HG02840 (cell line): ENCODE measurements around the gene EMX2.
"Not testable (repeated sequence)": the region's sequence is repeated elsewhere in the genome, so short reads cannot be mapped to it uniquely, and the experiment has no call there.

Experiments used
- ATAC-seq: cut with Tn5 transposase; IDR thresholded peaks from one replicate; pipeline ENCODE4 v1.9.1; 2021; ENCODE audit warnings: mild to moderate bottlenecking, moderate library complexity, moderate number of reproducible peaks; ENCODE audit not compliant: unreplicated experiment, low FRiP score

EMX2 gene

DNA sequence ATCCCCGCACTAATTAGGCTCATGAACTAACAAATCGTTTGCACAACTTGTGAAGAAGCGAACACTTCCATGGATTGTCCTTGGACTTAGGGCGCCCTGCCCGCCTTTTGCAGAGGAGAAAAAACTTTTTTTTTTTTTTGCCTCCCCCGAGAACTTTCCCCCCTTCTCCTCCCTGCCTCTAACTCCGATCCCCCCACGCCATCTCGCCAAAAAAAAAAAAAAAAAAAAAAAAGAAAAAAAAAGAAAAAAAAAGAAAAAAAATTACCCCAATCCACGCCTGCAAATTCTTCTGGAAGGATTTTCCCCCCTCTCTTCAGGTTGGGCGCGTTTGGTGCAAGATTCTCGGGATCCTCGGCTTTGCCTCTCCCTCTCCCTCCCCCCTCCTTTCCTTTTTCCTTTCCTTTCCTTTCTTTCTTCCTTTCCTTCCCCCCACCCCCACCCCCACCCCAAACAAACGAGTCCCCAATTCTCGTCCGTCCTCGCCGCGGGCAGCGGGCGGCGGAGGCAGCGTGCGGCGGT is at the start of gene EMX2:
Gene EMX2 (plus strand): TSS at position 41 of the 519 bp plus-strand sequence. CDS start 522 bp downstream, outside the sequence.
- no peak for ATAC-seq

DNA sequence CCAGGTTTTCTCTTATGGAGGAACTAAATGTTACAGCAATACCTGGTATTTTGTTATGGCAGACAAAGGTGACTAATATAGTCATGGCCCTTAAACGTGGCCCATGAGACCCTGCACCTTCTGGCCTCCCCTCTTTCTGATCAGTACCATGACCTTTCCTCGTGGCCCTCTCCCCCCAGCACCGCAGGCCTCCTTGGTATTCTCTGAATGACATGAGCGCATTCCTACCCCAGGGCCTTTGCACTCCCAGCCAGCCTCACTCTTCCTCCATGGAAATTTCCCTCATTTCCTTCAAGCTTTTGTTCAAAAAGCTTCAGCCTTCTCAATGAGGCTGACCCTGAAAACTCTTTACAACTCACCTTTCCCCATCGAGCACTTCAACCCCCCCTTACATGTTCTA is 46.5 kb upstream of the EMX2 start:
- ATAC-seq, result no peak

DNA sequence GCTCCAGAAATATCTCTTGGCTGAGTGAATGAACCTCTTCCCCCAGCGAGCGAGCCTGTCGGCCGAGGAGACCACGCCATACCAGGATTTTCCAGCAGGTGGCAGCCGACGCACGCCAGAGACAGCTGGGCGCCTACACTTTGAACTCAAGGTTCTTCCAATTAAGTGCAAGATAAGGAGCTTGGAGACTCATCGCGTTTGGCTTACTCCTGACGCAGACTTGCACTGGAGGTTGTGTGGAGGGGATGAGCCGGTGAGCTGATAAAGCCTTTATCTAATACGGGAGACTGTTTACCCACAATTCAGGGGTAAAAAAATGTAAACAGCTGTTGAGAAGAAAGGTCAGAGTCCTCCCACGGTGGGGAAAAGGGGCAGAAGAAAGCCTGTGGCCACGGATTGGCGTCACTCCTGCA is 45.9 kb upstream of the EMX2 start:
- ATAC-seq, result no peak

DNA sequence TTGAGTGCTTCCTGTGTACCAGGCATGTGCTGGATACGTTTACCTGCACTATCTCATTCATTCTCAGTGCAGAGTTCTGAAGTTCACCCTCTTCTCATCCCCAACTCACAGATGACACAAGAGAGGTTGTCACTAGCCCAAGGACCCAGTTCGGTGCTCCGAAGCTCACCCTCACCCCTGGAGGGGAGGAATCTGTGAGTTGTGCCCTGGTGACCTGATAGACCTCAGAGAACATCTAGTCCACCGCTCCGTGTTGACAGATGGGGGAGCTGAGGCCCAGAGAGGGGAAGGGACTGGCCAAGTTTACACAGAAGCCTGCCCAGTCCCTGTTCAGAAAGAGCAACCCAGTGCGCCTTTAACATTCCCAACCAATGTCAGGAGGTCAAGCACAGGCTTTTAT is 44.8 kb upstream of the EMX2 start:
- no peak for ATAC-seq

DNA sequence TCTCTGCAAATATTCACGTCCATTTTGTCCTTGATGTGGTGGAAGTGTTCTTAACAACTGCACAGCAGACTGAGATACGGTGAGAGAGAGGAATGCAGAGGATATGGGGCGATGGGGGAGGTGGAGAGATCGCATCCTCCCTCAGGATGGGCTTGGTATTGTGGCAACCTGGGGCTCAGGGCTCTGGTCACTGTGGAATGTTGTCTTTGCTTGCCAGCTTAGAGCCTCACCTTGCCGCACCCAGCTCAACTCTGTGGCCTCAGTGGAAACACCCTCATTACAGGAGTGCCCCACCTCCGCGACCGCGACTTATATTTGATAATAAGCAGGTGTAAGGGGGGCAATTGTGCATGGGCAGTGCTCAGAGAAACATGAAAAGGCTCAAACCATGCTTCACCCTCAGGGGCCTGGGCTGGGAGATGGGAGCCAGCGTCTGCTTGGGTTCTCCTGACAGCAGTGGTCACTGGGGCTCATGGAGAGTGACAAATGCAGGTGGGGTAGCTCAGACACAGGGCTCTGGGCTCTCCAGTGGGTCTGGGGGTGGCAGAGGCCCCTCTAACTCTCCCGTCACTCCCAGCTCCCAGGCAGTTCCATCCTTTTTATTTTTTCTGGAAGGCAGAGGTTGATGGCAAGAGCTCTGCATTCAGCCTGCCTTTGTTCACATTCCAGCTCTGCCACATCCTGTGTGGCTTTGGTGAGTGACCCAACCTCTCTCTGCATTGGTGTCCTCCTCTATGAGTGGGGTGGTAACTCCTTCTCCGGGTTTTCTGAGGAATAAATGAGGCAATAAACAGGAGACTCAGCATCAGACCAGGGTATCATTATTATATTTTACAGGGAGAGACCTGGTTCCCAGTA is 43.1 kb upstream of the EMX2 start:
- ATAC-seq, result no peak

DNA sequence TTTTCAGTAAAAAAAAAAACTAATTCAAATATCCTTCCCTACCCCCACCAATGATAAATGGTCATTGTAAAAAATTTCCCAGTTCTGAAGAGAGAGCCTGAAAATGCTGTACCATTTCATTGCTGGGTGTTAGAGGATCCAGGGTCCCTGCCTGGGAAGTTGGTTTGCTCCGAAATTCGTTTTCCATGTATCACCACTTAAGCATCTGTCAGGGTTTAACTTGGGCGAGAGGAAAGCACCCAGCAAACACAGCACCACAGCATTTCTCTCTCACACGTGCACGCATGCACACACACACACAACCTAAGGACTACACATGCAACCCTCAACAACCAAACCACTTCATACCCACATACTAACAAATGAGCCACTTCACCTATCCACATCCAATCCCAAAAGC is 42.1 kb upstream of the EMX2 start:
- ATAC-seq, result no peak

DNA sequence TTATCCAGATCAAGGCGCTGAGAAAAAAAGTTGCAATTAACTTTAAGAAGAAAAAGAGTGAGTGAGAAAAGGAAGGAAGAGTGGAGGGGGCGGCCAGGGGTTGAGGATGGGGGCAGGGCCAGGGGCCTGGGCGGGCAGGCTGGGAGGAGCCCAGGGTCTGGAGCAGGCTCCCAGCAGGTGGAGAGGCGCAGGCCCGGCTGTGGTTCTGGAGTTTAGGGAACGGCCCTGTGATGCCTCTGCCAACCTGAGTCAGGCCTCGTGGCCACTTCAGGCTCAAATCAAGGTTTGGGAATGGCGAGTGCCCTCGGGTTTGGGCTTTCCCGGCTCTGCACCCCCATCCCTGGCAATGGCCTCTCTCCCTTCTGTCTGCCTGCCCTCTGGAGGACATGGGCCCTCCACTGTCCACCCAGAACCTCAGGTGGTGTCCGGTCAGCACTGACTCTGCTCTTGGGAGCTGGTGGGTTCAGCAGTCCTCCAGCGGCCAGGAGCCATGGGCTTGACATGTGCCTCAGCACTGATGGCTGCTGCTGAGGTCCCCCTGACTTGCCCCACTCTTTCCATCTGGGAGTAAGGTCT is 41.0 kb upstream of the EMX2 start:
- no peak for ATAC-seq

DNA sequence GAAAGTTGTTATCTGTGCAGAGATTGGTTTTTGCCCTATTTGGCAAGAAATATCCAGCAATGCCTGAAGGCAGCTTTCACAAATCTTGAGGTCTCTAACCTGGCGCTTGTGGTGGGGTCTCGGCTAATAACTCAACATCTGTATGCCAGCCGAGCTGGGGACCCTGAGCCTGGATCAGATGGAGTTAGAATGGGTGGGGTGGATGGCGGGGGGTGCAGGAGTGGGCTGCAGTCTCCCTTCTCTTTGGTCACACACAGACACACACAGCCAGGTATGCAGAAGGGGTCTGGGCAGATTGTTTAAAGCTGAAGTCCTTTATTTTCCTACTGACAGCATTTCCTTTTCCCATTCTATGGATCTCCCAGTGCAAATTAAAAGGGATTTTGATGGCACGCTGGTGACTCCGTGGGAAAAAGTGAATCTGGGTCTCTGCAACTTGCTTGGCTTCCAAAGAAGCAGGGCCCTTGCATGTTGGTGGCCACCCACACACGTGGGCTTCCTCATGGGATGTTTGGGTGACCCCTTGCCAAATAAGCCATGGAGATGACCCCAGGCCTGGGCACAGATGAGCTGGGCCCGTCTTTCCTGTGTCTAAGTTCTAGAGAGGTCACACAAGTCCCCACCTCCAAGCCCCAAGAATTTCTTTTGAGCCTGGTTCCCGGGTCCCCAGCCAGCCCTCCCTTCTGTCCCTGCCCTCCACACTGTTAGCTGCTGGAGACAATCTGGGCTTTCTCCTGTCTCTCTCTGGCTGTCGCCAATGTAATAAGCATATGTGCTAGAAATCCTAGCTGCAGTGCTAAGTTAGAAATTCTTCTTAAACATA is 39.9 kb upstream of the EMX2 start:
- no peak for ATAC-seq

DNA sequence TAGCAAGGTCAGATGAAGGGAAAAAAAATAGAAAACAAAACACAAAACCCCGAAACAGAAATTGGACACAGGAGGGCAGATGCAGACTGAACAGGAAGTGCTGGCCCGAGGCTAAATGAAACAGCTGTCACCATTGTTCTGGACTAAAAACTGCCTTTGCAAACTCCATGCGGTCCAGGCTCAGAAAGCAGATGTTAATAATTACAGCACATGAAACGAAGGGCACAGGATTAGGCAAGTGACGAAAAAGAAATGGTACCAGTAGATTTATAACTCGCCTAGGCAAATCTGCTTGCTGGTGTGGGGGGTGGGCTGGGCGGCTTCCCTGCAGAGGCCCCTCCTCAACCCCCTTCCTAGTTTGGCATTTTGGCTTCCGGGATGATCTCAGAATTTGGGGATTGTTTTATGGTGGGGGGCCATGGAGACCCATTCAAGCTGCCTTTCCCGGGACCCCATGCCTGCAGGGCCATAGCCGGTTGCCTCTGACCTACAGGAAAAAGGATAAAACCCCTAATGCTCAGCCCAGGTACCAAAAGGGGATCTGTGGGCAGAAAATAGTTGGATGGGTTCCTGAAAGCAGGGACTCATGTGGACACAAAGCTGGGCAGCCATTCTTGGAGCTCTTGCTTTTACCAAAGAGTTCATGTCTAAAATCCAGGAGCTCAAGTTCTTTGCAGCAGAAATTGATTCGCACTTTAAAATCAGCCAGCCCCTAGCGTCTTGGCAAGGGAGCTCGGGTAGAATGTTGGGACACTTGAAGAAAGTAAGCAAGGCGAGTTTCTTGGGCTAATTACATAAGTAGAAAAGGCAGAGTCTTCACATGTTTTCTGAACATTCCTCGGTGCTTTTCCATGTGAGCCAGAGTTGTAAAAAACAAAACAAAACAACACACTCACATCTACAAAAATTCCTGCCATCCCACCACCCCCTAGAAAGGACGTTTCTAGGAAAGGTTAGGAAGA is 39.0 kb upstream of the EMX2 start:
- no peak for ATAC-seq

DNA sequence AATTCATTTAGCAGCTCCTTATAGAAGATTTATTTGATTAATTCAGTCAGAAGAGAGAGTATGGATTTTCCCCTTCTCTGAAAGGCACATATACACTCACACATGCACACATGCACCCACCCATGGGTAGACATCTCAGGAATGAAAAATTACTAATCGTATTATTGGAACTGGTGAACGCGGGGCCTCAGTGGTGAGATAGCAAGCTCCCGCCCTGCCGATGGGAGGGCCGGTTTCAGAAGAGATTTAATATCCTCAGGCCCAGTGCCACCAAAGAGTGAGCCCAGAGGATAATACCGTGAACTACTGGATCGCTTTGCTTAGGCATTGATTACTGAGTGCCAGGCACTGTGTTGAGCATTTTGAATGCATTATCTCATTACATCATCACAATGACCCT is 38.0 kb upstream of the EMX2 start:
- ATAC-seq, result no peak

DNA sequence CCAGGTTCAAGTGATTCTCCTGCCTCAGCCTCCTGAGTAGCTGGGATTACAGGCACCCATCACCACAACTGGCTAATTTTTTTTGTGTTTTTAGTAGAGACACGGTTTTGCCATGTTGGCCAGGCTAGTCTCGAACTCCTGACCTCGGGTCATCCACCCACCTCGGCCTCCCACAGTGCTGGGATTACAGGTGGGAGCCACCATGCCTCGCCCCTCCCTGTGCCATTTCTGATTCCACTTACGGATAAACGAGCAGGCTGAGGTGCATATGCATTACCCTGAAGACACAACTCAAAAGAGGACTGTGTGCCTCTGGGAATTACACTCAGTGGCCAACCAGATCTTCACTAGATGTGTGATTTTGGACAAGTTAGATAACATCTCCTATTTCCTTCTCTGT is 35.5 kb upstream of the EMX2 start:
- ATAC-seq, result not testable (repeated sequence)

DNA sequence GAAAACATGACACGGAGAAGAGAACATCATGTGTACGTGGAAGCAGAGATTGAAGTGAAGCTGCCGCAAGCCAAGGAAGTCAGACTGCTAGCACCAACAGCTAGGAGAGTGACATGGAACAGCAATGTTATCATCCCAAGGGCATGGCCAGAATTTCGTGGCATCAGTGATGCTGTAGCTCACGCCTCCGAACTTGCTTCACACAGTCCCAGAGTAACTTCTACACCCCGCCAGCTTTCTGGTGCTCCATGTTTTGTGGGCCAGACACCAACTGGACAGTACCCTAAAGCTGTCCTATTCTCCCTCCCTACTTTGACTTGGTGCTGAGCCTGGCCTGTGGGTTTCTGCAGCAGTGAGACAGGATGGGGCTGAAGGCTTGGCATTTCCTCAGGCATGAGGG is 33.0 kb upstream of the EMX2 start:
- no peak for ATAC-seq

DNA sequence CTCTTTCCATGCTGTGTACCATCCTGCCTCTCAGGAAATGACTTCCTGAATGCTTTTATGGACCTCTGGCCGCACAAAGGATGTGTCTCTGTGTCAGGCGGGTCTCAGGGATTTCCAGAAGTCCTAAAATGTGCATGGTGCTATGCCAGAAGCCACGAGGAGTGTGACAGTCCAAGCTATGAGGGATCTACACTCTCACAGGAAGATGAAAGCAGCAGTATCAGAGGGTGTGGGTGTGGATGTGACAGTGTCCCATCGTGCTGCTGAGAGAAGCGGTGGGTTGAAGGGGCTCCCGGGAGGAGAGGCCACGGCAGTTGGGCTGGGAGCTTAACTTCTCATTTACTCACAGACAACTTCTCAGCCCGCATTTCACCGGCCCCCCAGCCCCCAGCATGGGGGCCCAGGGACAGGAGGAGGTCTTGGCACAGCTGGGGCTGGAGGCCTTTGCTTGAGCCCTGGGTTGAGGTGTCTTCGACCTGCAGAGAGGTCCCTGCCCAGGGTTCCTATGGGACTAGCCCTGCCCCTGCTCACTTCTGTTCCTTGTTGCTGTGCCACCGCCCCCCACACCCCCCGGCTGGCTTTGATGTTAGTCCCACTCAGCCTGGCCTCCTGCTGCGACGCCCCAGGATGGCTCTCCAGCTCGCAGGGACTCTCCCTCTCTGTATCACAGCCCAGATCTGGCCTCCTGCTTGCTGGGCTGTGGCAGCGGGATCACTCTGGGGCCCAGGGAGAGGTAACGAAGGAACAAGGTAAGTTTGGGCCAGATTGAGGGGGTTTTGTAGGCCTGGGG is 30.8 kb upstream of the EMX2 start:
- ATAC-seq, result no peak

DNA sequence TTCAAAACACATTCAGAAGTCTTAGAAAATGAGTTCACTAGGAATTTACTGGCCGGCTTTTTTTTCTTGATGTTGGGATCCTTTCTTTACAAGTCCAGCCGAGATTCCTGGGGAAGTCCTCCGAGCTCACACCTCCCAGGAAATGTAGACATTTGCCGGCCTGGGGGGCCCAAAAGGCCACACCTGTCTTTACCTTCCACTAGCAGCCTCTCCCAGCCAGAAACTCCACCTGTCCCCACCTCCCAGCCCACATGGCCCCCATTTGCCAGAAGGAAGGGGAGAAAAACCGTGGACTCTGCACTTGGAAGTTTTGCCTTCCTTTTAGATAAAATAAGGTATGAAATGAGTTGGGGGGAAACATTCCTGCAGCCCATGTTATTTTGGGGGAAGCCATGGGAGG is 27.6 kb upstream of the EMX2 start:
- no peak for ATAC-seq

DNA sequence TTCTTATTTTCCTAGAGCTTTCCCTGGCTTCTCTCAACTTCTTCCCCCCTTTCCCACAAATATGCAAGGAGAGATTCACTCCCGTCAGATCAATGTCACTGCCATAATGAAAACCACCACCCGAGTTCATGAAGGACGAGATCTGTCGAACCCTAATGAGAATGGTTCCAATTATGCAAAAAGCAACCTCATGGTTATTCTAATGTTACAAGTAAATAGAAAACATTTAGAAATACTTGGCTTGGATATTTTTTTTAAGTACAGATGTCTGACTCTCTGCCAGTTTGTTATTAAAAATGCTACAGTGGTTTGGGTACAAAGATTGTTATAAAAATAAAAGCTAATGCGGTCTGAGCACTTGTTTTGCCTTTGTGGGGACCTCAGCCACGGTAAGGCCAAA is 25.9 kb upstream of the EMX2 start:
- ATAC-seq, result no peak

DNA sequence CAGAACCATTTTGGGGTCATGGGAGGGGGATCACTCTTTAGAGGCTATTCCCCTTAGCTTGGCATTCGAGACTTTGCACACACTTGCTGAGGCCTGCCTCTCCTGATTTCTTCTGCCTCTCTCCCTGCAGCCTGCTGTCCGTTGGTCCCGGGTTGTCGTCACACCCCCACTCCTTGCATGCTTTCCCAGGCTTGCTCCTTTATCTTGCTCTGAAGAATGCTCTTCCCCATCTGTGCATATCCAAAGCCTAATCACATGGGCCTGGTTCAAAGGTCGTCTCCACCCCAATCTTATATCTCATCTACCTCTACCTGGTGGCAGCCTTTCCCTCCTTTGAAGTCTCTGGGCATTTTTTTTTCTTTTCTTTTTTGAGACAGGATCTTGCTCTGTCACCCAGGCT is 24.3 kb upstream of the EMX2 start:
- no peak for ATAC-seq

DNA sequence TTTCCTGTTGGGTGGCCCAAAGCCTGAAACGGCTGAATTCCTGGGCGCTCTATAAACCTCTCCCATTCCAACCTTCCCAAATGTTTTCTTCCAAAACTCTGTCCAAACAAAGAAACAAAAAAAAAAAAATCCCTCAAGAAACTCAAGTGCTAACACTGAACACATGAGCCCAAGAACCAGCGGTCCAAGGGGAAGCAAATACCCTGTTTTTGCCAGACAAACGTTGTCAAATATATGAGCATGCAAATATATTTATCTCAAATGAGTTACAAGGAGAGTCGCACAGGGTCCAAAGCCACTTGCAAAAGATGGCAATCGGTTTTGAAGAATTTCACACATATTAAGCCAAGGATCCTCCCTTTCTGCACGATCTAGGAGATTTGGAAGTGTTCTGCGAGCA is 23.3 kb upstream of the EMX2 start:
- no peak for ATAC-seq

DNA sequence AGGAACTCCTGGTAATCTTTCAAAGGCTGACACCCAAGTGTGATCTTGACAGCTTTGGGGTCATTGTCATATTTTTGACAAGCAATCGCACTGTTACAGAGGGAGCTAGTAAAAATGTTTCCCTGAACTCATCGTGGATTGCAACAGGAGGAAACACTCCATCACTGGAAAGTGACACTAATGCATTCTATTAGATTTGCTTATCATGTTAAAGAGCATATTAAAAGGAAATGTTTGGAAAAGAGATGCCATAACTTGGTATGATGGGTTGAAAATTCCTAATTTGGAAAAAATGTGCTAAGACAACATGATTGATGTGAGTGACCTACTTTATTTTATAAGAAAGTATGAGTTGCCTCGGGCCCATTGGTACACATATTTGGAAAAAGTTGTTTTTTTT is 22.7 kb upstream of the EMX2 start:
- ATAC-seq, result no peak

DNA sequence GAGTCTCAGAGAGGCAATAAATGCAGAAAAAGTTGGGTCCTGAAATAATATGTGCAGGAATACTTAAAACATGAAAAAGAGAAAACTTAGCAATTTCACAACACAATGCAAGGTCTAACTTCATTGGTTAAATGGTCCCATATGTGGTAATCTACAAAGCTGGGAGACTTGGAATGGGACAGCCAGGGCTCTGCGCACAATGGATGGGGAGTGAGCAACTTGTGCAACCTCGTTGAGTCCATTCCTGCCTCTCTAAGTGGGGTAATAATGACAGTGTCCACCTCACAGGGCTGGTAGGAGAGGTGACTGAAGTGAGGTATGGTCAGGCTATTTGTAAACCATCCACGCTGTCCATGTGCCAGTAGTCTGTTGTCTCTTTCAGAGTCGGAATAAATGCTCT is 11.8 kb upstream of the EMX2 start:
- no peak for ATAC-seq
